SIG-M5 (cell line): ENCODE measurements around the gene HSPA12A.

Experiments
- DNase-seq: peaks from one replicate; lab custom pipeline; 2025; lab: John Stamatoyannopoulos, UW

HSPA12A gene

DNA sequence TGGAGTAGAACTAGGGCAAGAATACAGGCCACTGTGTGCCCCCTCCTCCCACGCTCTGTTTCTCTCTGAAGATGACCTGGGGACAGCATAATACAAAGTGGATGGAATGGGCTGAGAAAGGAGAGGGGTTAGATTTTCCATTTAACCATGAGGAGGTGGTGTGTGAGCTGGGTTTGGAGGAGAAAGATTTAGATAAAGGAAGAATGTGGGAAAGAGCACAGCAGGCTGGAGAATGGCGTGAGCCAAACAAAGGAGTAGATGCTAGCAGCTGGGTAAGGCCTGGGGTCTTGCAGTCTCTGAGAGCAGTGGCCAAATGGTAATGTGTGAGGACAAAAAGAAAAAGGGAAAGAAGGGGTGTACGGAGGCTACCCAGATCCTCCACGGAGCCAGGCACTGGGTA lies 113.0 kb downstream of the HSPA12A start:
- no peak for DNase-seq

- no peak for DNase-seq
These were observed 114.9 kb downstream of the HSPA12A start for GRCh38 chr10:116627386-116627933.

GRCh38 chr10:116626815-116627214 lies 115.6 kb downstream of the HSPA12A start:
- DNase-seq = no peak

DNA sequence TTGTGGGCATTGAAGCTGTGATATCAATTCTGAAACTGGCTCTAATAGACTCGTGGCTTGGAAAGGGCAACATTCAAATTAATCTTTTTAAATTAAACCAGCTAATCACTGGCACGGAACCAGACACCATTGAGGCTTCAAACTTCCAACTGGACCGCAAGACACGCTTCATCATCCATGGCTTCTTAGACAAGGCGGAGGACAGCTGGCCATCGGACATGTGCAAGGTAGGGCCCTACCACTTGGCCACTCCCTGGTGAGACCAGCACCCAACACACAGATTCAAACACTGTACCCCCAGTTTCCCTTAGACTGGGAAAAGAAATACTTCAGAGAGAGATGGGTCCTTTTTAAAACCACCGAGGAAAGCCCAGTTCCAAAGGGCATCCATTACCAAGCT lies 116.5 kb downstream of the HSPA12A start:
- no peak for DNase-seq

GRCh38 chr10:116621934-116622655 lies 120.3 kb downstream of the HSPA12A start:
- DNase-seq = no peak

DNA sequence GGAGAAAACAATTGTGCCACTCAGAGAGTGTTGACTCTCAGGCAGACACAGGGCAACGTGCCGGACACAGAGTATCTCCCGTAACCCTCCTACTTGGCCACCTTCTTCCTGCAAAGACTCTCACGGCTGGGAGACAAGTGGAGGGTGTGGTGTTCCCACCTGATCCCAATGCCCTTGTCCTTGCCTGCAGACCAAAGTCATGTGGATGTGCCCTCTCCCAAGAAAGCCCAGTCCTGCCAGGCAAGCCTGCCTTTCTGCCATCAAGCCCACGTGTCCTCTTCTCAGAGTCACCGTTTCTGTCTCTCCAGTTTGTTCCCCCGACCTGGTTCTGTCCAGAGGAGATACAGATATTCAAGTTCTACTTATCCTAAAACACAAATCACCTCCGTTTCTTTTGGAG lies 120.9 kb downstream of the HSPA12A start:
- DNase-seq = no peak
